Progenitor cell of endocrine pancreas (in vitro differentiated cells): ENCODE results near the gene ZC3H18. TPM values are rescaled to one million over a fixed set of nuclear protein-coding genes. Genes with fewer than 3 reads are reported as not detected.

Source experiments
- DNase-seq: peaks from one replicate; pipeline ENCODE4 v3.0.0; 2021; ENCODE audit warnings: low spot score; ENCODE audit not compliant: unreplicated experiment
- H3K27ac Mint-ChIP-seq: 2 replicates; pipeline ENCODE4 v1.8.0; 2021; ENCODE audit warnings: mild to moderate bottlenecking, moderate library complexity, mixed read lengths
- H3K27me3 Mint-ChIP-seq: 2 replicates; pipeline ENCODE4 v1.8.0; 2021; ENCODE audit warnings: mixed read lengths
- H3K36me3 Mint-ChIP-seq: 2 replicates; pipeline ENCODE4 v1.8.0; 2022; ENCODE audit warnings: mixed read lengths; ENCODE audit not compliant: insufficient read depth
- H3K4me1 Mint-ChIP-seq: 2 replicates; pipeline ENCODE4 v1.8.0; 2021; ENCODE audit warnings: low read depth, mixed read lengths
- H3K4me3 Mint-ChIP-seq: 2 replicates; pipeline ENCODE4 v1.8.0; 2021; ENCODE audit warnings: low read depth, mild to moderate bottlenecking, moderate library complexity, mixed read lengths
- H3K9me3 Mint-ChIP-seq: 2 replicates; pipeline ENCODE4 v1.8.0; 2021; ENCODE audit warnings: low read depth, mixed read lengths
- total RNA-seq: library from RNA; stranded (reverse); gene quantifications from 2 replicates; pipeline ENCODE4 v1.2.1, GENCODE V29; 2021
- TF ChIP-seq, protein P1 (sequence below): fragments of 200-600 bp; sonication (generic); IDR thresholded peaks from one replicate; pipeline ENCODE4 v1.5.0; 2021; ENCODE audit warnings: antibody characterized with exemption, mild to moderate bottlenecking; ENCODE audit not compliant: unreplicated experiment

The ZC3H18 gene
- total RNA-seq, 1 donor from 2014 or later: 70.7 TPM

GRCh38 chr16:88527186-88527936 lies 42.8 kb upstream of the ZC3H18 start:
- peaks cover 24% of the 10 kb centered on the region for H3K36me3 Mint-ChIP-seq
- peak; percentile 82 for DNase-seq
- no peaks in the 10 kb centered on the region for H3K27me3 Mint-ChIP-seq
- no peaks in the 10 kb centered on the region for H3K9me3 Mint-ChIP-seq
- H3K27ac Mint-ChIP-seq: no peak overlapping the region
- peaks cover 25% of the 10 kb centered on the region for H3K4me1 Mint-ChIP-seq
- H3K4me3 Mint-ChIP-seq: no peak overlapping the region
- TF ChIP-seq, protein P1, sequence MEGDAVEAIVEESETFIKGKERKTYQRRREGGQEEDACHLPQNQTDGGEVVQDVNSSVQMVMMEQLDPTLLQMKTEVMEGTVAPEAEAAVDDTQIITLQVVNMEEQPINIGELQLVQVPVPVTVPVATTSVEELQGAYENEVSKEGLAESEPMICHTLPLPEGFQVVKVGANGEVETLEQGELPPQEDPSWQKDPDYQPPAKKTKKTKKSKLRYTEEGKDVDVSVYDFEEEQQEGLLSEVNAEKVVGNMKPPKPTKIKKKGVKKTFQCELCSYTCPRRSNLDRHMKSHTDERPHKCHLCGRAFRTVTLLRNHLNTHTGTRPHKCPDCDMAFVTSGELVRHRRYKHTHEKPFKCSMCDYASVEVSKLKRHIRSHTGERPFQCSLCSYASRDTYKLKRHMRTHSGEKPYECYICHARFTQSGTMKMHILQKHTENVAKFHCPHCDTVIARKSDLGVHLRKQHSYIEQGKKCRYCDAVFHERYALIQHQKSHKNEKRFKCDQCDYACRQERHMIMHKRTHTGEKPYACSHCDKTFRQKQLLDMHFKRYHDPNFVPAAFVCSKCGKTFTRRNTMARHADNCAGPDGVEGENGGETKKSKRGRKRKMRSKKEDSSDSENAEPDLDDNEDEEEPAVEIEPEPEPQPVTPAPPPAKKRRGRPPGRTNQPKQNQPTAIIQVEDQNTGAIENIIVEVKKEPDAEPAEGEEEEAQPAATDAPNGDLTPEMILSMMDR: peak; percentile 91

DNA sequence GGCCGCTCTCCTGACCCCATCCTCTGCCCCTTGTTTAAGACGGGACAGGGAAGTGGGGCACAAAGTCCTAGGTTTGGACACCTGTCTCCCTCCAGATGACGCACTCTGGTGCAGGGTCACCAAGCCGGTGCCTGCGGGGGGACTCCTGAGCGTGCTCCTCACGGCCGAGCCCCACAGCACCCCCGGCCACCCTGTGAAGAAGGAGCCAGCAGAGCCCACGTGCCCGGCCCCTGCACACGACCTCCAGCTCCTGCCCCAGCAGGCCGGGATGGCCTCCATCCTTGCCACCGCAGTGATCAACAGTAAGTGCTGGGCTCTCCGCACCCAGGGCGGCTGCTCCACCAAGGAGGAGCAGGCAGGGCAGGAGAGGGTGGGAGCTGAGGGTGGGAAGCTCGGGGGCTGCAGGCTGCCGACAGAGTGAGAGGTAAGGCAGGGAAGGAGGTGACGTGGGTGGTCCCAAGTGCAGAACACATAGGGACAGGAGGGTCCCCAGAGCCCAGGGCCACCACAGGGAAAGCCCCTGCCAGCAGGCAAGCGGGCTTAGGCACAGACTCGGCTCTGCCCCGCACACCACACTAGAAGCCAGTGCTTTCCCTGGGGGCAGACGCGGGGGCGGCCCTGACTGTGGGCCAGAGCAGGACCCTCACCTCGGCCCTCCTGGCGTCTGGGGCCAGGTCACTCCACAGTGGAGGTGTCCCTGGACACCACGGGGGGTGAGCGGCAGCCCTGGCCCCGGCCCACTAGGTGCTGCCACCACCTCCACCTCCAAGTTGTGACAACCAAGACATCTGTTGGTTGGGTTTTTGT lies 42.1 kb upstream of the ZC3H18 start:
- Mint-ChIP-seq H3K27ac (no peak overlapping the region), H3K36me3 (peaks cover 22% of the 10 kb centered on the region), H3K4me1 (peaks cover 21% of the 10 kb centered on the region), H3K4me3 (no peak overlapping the region), H3K27me3 (no peaks in the 10 kb centered on the region), H3K9me3 (no peaks in the 10 kb centered on the region)
- DNase-seq: no peak
- TF ChIP-seq, protein P1: no peak

GRCh38 chr16:88528902-88529318 lies 41.3 kb upstream of the ZC3H18 start:
- Mint-ChIP-seq H3K9me3 (no peaks in the 10 kb centered on the region), H3K4me1 (peaks cover 21% of the 10 kb centered on the region), H3K27me3 (no peaks in the 10 kb centered on the region), H3K36me3 (peaks cover 22% of the 10 kb centered on the region), H3K4me3 (no peak overlapping the region), H3K27ac (peak overlapping the region; percentile 43)
- TF ChIP-seq, protein P1: no peak
- no peak for DNase-seq

DNA sequence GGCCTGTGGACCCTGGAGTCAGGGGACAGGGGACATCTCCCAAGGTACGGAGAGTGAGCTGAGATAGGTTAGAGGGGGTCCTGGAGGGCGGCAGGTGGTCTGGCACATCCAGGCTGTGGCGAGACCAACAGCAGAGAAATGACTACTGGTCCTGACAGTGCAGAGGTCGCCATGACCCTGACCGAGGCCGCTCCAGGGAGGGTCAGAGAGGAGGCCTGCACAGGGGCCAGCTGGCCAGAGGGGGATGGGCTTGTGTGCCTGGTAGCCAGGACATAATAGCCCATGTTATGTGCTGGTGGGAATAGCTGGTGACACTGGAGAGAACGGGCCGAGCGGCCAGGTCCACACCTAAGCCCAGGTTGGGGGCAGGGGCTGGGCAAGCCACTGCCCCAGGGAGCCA lies 40.6 kb upstream of the ZC3H18 start:
- Mint-ChIP-seq H3K27ac (peak overlapping the region; percentile 43), H3K4me3 (no peak overlapping the region), H3K27me3 (no peaks in the 10 kb centered on the region), H3K9me3 (no peaks in the 10 kb centered on the region), H3K4me1 (peaks cover 20% of the 10 kb centered on the region), H3K36me3 (peaks cover 22% of the 10 kb centered on the region)
- no peak for DNase-seq
- TF ChIP-seq, protein P1: no peak

- no peak overlapping the region for H3K4me3 Mint-ChIP-seq
- no peaks in the 10 kb centered on the region for H3K27me3 Mint-ChIP-seq
Observed at GRCh38 chr16:88530051-88530857, 39.9 kb upstream of the ZC3H18 start.

More at GRCh38 chr16:88530051-88530857, 39.9 kb upstream of the ZC3H18 start:
- DNase-seq: no peak
- Mint-ChIP-seq H3K9me3 (no peaks in the 10 kb centered on the region), H3K4me1 (peaks cover 18% of the 10 kb centered on the region), H3K27ac (no peak overlapping the region), H3K36me3 (peaks cover 27% of the 10 kb centered on the region)
- TF ChIP-seq, protein P1: no peak
